Kidney (tissue), 14 donors: ENCODE data around the gene DYNC1LI1. TPM values are rescaled to one million over a fixed set of nuclear protein-coding genes. Genes with fewer than 3 reads are reported as not detected.

Experiments
- DNase-seq, 5 donors: peaks; one replicate each; pipeline ENCODE4 v3.0.0-alpha.2; 2013 to 2020
- FAIRE-seq: peaks from 2 replicates; lab custom pipeline; 2012; peaks lifted over from hg19 to GRCh38; lab: Jason Lieb, UNC
- H3K27ac ChIP-seq, 2 donors: one replicate each; pipeline ENCODE4 v1.7.0; 2013; ENCODE audit warnings: low read depth in 2 of 2, low read length in 2 of 2, inconsistent platforms in 1 of 2
- H3K27me3 ChIP-seq: one replicate; pipeline ENCODE4 v1.7.1; 2013; ENCODE audit warnings: low read length, inconsistent platforms; ENCODE audit not compliant: control insufficient read depth, insufficient read depth
- H3K36me3 ChIP-seq, 3 donors: one replicate each; pipeline versions ENCODE4 v1.7.0 to v1.7.1; 2013; ENCODE audit warnings: low read length in 3 of 3, control low read depth in 1 of 3, inconsistent platforms in 1 of 3; ENCODE audit not compliant: insufficient read depth in 3 of 3, control insufficient read depth in 2 of 3
- H3K4me1 ChIP-seq, 3 donors: one replicate each; pipeline versions ENCODE4 v1.7.0 to v1.7.1; 2013; ENCODE audit warnings: low read length in 3 of 3, inconsistent platforms in 1 of 3, low read depth in 1 of 3; ENCODE audit not compliant: control insufficient read depth in 2 of 3, insufficient read depth in 2 of 3
- H3K4me3 ChIP-seq, 3 donors: one replicate each; pipeline versions ENCODE4 v1.7.0 to v1.8.1; 2013; ENCODE audit warnings: low read length in 3 of 3, control low read depth in 1 of 3, inconsistent platforms in 1 of 3
- H3K9ac ChIP-seq, 3 donors: one replicate each; pipeline versions ENCODE4 v1.7.0 to v1.7.1; 2013; ENCODE audit warnings: low read length in 3 of 3, control low read depth in 1 of 3, inconsistent platforms in 1 of 3
- H3K9me3 ChIP-seq, 3 donors: one replicate each; pipeline versions ENCODE4 v1.7.0 to v1.7.1; 2013; ENCODE audit warnings: low read length in 3 of 3, control low read depth in 1 of 3, inconsistent platforms in 1 of 3; ENCODE audit not compliant: control insufficient read depth in 2 of 3, insufficient read depth in 1 of 3
- intact Hi-C: fragments of 100-400 bp; cut with DNase I; formaldehyde crosslinking; loops from one replicate; pipeline ENCODE4 v1.11.1; 2022
- polyA plus RNA-seq: library from polyadenylated mRNA; stranded (reverse); fragments of 350-450 nt; fragmentation: Illumina TruSeq; extraction: RNeasy Lipid Tissue Mini Kit (QIAGEN cat#74804); gene quantifications from one replicate; pipeline ENCODE4 v1.2.3, GENCODE V29; 2014; ENCODE audit warnings: low read depth, low replicate concordance; ENCODE audit not compliant: insufficient read depth
- total RNA-seq: library from RNA; stranded (reverse); fragmentation: NEBNext Ultra II Directional; extraction: Animal tissue kit (Norgen Biotek cat#: 25700); gene quantifications from one replicate; pipeline ENCODE4 v1.2.1, GENCODE V29; 2021
- TF ChIP-seq, protein P1 (sequence below): IDR thresholded peaks from 3 replicates; pipeline ENCODE4 v1.5.1; 2012; ENCODE audit warnings: mild to moderate bottlenecking, moderate library complexity, borderline replicate concordance; ENCODE audit not compliant: insufficient read depth; ENCODE audit errors: extremely low read depth
- donor health status: control.
- donor health status: control.
- donor health status: control.
- donor health status: control.
- donor health status: control.
- donor health status: DM: yes; HTN: yes; CAD: no.
- donor health status: Normal renal cell carcinoma (clear cell type).

Gene DYNC1LI1
- total and polyA plus RNA-seq, 2 donors from 2014 or later = 24.3 to 28.2 TPM

DNA sequence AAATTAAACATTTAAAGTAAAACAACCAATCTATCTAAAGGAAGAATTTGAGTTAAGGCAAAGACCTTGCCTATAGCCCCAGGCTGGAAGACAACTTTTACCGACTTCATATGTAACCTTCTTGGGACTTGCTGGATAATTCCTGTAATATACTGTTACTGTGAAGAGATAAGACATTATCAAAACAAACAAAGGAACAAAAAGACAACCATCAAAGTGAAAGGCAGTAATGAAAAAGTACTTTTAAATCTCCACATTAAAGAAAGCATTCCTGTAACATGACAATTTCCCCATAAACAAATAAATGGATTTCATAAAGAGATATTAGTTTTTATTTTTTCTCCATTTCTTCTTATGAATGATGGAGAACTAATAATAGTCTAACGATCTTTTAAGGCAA, 70.4 kb downstream of the DYNC1LI1 start:
- intact Hi-C loops = no loop called here

DNA sequence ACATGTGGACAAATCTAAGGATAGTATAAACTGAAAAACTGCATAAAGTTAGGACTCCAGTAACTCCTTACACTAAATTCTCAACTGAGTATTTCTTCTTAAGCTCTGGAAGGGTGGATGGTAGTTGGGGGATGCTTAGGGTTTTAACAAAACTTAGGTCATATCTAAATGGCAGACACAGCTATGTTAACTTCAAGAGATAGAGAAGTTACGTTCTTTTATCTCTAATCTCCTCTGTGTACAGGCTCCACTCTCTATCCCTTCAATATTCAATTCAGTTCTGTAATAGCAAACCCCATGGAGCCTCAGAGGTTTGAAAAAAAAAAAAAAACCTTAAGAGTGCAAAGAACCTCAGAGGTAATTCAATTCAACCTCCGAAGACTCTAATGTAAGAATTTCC, 71.1 kb downstream of the DYNC1LI1 start:
- H3K27ac ChIP-seq = no peak overlapping the region
- H3K27me3 ChIP-seq = no peaks in the 10 kb centered on the region
- intact Hi-C loops = no loop called here
- H3K9me3 ChIP-seq = no peaks in the 10 kb centered on the region
- H3K4me1 ChIP-seq = peaks cover 0 to 3% (median 0%) of the 10 kb centered on the region in 3 donors
- TF ChIP-seq, protein P1, sequence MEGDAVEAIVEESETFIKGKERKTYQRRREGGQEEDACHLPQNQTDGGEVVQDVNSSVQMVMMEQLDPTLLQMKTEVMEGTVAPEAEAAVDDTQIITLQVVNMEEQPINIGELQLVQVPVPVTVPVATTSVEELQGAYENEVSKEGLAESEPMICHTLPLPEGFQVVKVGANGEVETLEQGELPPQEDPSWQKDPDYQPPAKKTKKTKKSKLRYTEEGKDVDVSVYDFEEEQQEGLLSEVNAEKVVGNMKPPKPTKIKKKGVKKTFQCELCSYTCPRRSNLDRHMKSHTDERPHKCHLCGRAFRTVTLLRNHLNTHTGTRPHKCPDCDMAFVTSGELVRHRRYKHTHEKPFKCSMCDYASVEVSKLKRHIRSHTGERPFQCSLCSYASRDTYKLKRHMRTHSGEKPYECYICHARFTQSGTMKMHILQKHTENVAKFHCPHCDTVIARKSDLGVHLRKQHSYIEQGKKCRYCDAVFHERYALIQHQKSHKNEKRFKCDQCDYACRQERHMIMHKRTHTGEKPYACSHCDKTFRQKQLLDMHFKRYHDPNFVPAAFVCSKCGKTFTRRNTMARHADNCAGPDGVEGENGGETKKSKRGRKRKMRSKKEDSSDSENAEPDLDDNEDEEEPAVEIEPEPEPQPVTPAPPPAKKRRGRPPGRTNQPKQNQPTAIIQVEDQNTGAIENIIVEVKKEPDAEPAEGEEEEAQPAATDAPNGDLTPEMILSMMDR = no peak
- no peak for FAIRE-seq
- no peak overlapping the region for H3K4me3 ChIP-seq
- no peak overlapping the region for H3K9ac ChIP-seq
- H3K36me3 ChIP-seq = no peaks in the 10 kb centered on the region
- no peak for DNase-seq

More for the DNA sequence above, 70.4 kb downstream of the DYNC1LI1 start:
- FAIRE-seq = no peak
- Histone ChIP-seq H3K4me3 (no peak overlapping the region), H3K36me3 (no peaks in the 10 kb centered on the region), H3K9ac (no peak overlapping the region), H3K4me1 (peaks cover 0 to 3% (median 0%) of the 10 kb centered on the region in 3 donors), H3K27ac (no peak overlapping the region), H3K27me3 (no peaks in the 10 kb centered on the region), H3K9me3 (no peaks in the 10 kb centered on the region)
- TF ChIP-seq, protein P1 = no peak
- no peak for DNase-seq

DNA sequence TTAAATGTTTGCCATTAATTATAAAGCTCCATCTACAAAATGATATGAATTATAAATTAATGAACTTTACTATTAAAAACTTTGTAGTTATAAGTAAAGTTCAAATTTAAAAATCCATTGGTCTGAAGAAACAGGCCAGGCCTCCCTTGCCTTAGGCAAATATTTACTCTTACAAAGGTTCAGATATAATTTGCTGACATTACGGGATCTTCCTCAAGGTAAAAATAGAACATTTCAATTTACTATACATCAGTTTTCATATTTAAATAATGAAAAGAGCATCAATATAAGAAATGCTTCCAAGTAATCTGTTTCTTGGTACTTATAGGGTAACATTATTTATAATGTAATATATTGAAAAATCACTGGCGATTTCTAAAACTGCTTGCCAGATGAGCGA, 71.7 kb downstream of the DYNC1LI1 start:
- intact Hi-C loops = no loop called here
- H3K9ac ChIP-seq = no peak overlapping the region
- no peak overlapping the region for H3K27ac ChIP-seq
- no peaks in the 10 kb centered on the region for H3K9me3 ChIP-seq
- TF ChIP-seq, protein P1 = no peak
- no peaks in the 10 kb centered on the region for H3K36me3 ChIP-seq
- peaks cover 0 to 3% (median 0%) of the 10 kb centered on the region in 3 donors for H3K4me1 ChIP-seq
- H3K27me3 ChIP-seq = no peaks in the 10 kb centered on the region
- no peak for DNase-seq
- no peak overlapping the region for H3K4me3 ChIP-seq
- no peak for FAIRE-seq

DNA sequence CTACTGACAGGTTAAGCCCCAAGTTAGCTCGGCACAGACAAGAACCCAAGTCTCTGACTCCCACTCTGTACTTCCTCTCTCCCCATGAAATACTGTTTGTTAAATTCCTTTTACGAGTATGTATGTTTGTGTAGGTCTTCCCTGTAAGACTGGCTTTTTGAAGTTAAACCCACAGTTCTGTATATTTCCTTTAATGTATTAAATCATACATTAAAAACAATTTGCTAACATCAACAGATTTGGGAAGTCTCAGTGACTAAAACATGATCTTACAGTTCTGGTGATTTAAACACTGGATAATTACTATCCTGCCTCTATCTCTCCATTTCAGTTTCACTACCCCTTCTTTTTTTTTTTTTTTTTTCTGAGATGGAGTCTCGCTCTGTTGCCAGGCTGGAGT, 72.4 kb downstream of the DYNC1LI1 start:
- Histone ChIP-seq H3K4me3 (no peak overlapping the region), H3K36me3 (peaks cover 0 to 2% (median 0%) of the 10 kb centered on the region in 3 donors), H3K27ac (no peak overlapping the region), H3K9ac (no peak overlapping the region), H3K27me3 (no peaks in the 10 kb centered on the region), H3K9me3 (no peaks in the 10 kb centered on the region), H3K4me1 (peaks cover 0 to 7% (median 3%) of the 10 kb centered on the region in 3 donors)
- intact Hi-C loops = no loop called here
- no peak for FAIRE-seq
- no peak for DNase-seq
- TF ChIP-seq, protein P1 = no peak
